SK-N-SH (cell line): Measurements from ENCODE around the gene DPP10. TPM values are rescaled to one million over a fixed set of nuclear protein-coding genes. Genes with fewer than 3 reads are reported as not detected.

Experiments used
- CTCF ChIA-PET: fragments of 300-600, 350-600 bp; formaldehyde crosslinking; extraction: SDS; loops from one replicate; lab custom pipeline; 2021; lab: Yijun Ruan, JAX
- POLR2A ChIA-PET: fragments of 350-600 bp; sonication (Branson Sonifier 250); formaldehyde crosslinking; extraction: SDS; loops from one replicate; lab custom pipeline; 2020; ENCODE audit warnings: antibody characterized with exemption, inconsistent platforms; lab: Yijun Ruan, JAX
- DNase-seq: peaks from one replicate; pipeline ENCODE4 v3.0.0; 2012
- H2AFZ ChIP-seq: fragments of 200-600 bp; sonication (generic); 2 replicates; pipeline ENCODE4 v1.8.1; 2016; ENCODE audit warnings: antibody characterized with exemption, mild to moderate bottlenecking, low read depth
- H3F3A ChIP-seq: fragments of 200-600 bp; sonication (generic); replicated peaks from 2 replicates; pipeline ENCODE3; 2016; ENCODE audit warnings: antibody characterized with exemption, mild to moderate bottlenecking; ENCODE audit not compliant: insufficient read depth
- H3K27ac ChIP-seq, 2 experiments: fragments of 200-500 bp in 1 of 2; fragments of 200-600 bp in 1 of 2; sonication (Bioruptor generic) in 1 of 2; sonication (generic), shearing (Covaris generic) in 1 of 2; 2 replicates each; pipeline versions ENCODE4 v1.5.1 to v1.6.1; 2014 to 2016; ENCODE audit warnings: low read depth in 2 of 2, inconsistent platforms in 1 of 2, low read length in 1 of 2, mild to moderate bottlenecking in 1 of 2, mixed read lengths in 1 of 2
- H3K27me3 ChIP-seq: fragments of 200-600 bp; sonication (generic), shearing (Covaris generic); 2 replicates; pipeline ENCODE4 v1.6.1; 2016; ENCODE audit warnings: mixed run types; ENCODE audit not compliant: insufficient read depth
- H3K36me3 ChIP-seq, 2 experiments: fragments of 200-500 bp in 1 of 2; fragments of 200-600 bp in 1 of 2; sonication (Bioruptor generic) in 1 of 2; sonication (generic) in 1 of 2; replicated peaks in 1 of 2; 2 replicates each; pipeline versions ENCODE3 to v1.5.1; 2014 to 2016; ENCODE audit warnings: low read length in 1 of 2, mild to moderate bottlenecking in 1 of 2; ENCODE audit not compliant: insufficient read depth in 2 of 2, control insufficient read depth in 1 of 2
- H3K4me1 ChIP-seq, 2 experiments: fragments of 200-500 bp in 1 of 2; fragments of 200-600 bp in 1 of 2; sonication (Bioruptor generic) in 1 of 2; sonication (generic), shearing (Covaris generic) in 1 of 2; 2 replicates each; pipeline versions ENCODE4 v1.5.1 to v1.6.1; 2014 to 2016; ENCODE audit warnings: low read depth in 1 of 2, low read length in 1 of 2, mixed run types in 1 of 2; ENCODE audit not compliant: insufficient read depth in 2 of 2, control insufficient read depth in 1 of 2
- H3K4me2 ChIP-seq: fragments of 200-600 bp; sonication (generic), shearing (Covaris generic); 2 replicates; pipeline ENCODE4 v1.6.1; 2017; ENCODE audit warnings: mixed run types
- H3K4me3 ChIP-seq, 2 experiments: fragments of 200-500 bp in 1 of 2; fragments of 200-600 bp in 1 of 2; sonication (Bioruptor generic) in 1 of 2; sonication (generic), shearing (Covaris generic) in 1 of 2; 2 replicates each; pipeline versions ENCODE4 v1.5.1 to v1.8.1; 2014 to 2016; ENCODE audit warnings: low read depth in 2 of 2, inconsistent platforms in 1 of 2, low read length in 1 of 2, mild to moderate bottlenecking in 1 of 2, mixed read lengths in 1 of 2, moderate library complexity in 1 of 2
- H3K79me2 ChIP-seq: fragments of 200-600 bp; sonication (generic); 2 replicates; pipeline ENCODE4 v1.8.1; 2017; ENCODE audit warnings: mild to moderate bottlenecking; ENCODE audit not compliant: insufficient read depth
- H3K9ac ChIP-seq: fragments of 200-600 bp; sonication (generic); 2 replicates; pipeline ENCODE4 v1.6.1; 2017; ENCODE audit warnings: mixed run types
- H3K9me2 ChIP-seq: fragments of 200-600 bp; sonication (generic); 2 replicates; pipeline ENCODE4 v1.6.1; 2017; ENCODE audit warnings: mixed run types
- H3K9me3 ChIP-seq: fragments of 200-600 bp; sonication (generic); 2 replicates; pipeline ENCODE4 v1.6.1; 2017; ENCODE audit warnings: mixed run types, mild to moderate bottlenecking, moderate library complexity
- H4K20me1 ChIP-seq: fragments of 200-600 bp; sonication (generic); 2 replicates; pipeline ENCODE4 v1.6.1; 2017; ENCODE audit warnings: mild to moderate bottlenecking, mixed run types; ENCODE audit not compliant: insufficient read depth
- CHD2 ChIP-seq: fragments of 150-350 bp; IDR thresholded peaks from 2 replicates; pipeline ENCODE4 v1.6.1; 2018; ENCODE audit warnings: low read length; ENCODE audit not compliant: partially characterized antibody
- EP300 ChIP-seq, 2 experiments: IDR thresholded peaks; 2 replicates each; pipeline versions ENCODE4 v1.4.0 to v1.6.1; 2012; ENCODE audit warnings: borderline replicate concordance in 1 of 2, low read depth in 1 of 2, low read length in 1 of 2
- EZH2phosphoT487 ChIP-seq: fragments of 200-600 bp; sonication (generic); IDR thresholded peaks from 2 replicates; pipeline ENCODE4 v1.6.1; 2017; ENCODE audit warnings: low read depth, mixed run types, mild to moderate bottlenecking, antibody characterized with exemption, moderate library complexity, borderline replicate concordance
- JUND ChIP-seq: IDR thresholded peaks from 2 replicates; pipeline ENCODE4 v1.4.0; 2012
- MAX ChIP-seq: IDR thresholded peaks from 2 replicates; pipeline ENCODE4 v1.4.0; 2012; ENCODE audit warnings: low read depth
- MEF2A ChIP-seq: IDR thresholded peaks from 2 replicates; pipeline ENCODE4 v1.4.0; 2012; ENCODE audit warnings: low read depth, borderline replicate concordance
- MXI1 ChIP-seq: IDR thresholded peaks from 2 replicates; pipeline ENCODE4 v1.6.1; 2012; ENCODE audit warnings: mild to moderate bottlenecking, low read depth, low read length, improper control_type of control experiment
- NFIC ChIP-seq: IDR thresholded peaks from 2 replicates; pipeline ENCODE4 v1.4.0; 2012; ENCODE audit warnings: borderline replicate concordance
- POLR2AphosphoS5 ChIP-seq: IDR thresholded peaks from 2 replicates; pipeline ENCODE4 v1.6.1; 2012; ENCODE audit warnings: low read depth, low read length
- RAD21 ChIP-seq: IDR thresholded peaks from 2 replicates; pipeline ENCODE4 v1.6.1; 2012; ENCODE audit warnings: mild to moderate bottlenecking, low read length
- SIN3A ChIP-seq: IDR thresholded peaks from 2 replicates; pipeline ENCODE4 v1.6.1; 2012; ENCODE audit warnings: low read depth, mild to moderate bottlenecking, low read length, moderate library complexity, borderline replicate concordance
- TAF1 ChIP-seq: IDR thresholded peaks from 2 replicates; pipeline ENCODE4 v1.6.1; 2012; ENCODE audit warnings: low read depth, mild to moderate bottlenecking, low read length, moderate library complexity, borderline replicate concordance
- YY1 ChIP-seq: IDR thresholded peaks from 2 replicates; pipeline ENCODE4 v1.4.0; 2012; ENCODE audit warnings: low read depth, mild to moderate bottlenecking
- WGBS: methylation state at CpG from one replicate; pipeline ENCODE4 v1.1.6; 2017; ENCODE audit warnings: low lambda C conversion rate; 5-methylcytosine and 5-hydroxymethylcytosine counted together
- polyA plus RNA-seq, 3 experiments: library from polyadenylated mRNA; depleted of rRNA; stranded (reverse); fragments of >200 nt; gene quantifications; 2 replicates each; pipeline ENCODE4 v1.2.3, GENCODE V29; 2012
- TF ChIP-seq, protein P1 (sequence below): IDR thresholded peaks from 2 replicates; pipeline ENCODE4 v1.4.0; 2012; ENCODE audit warnings: low read depth, borderline replicate concordance

Gene DPP10
- polyA plus RNA-seq, 1 of the 3 experiments (the other 2 are of a cell fraction), result not detected

DNA sequence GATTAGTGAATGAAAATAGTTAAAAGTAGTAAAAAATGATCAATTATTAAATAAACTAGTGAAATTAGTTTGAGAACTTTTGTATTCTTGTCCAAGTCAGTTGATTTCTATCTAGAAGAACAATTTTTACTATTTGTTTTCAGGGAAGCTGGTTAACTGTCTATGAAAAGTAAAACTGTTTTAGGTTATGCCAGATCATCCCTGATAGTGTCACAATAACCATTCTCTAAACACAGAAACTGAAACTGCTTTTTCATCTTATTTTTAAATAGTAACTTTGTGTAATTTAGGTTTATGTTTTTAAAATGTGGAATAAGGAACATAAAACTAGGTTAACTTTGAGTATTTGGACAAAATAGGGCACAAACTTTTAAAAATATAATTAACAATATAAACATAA is 1087.2 kb downstream of the DPP10 start:
- no peak overlapping the region for H3K27ac ChIP-seq
- no peaks in the 10 kb centered on the region for H4K20me1 ChIP-seq
- ChIA-PET POLR2A (no interaction called here), CTCF (no interaction called here)
- H3K9ac ChIP-seq, result no peak overlapping the region
- no peak overlapping the region for H2AFZ ChIP-seq
- no peaks in the 10 kb centered on the region for H3K36me3 ChIP-seq
- H3K27me3 ChIP-seq, result no peaks in the 10 kb centered on the region
- no peak for TF ChIP-seq SIN3A
- no peak for TF ChIP-seq RAD21
- no peak for TF ChIP-seq CHD2
- no peak for TF ChIP-seq MAX
- no peak for TF ChIP-seq POLR2AphosphoS5
- peaks cover 3% of the 10 kb centered on the region; the same call in 1 of the 2 replicates for H3K9me3 ChIP-seq
- no peak for DNase-seq
- no peaks in the 10 kb centered on the region for H3K4me1 ChIP-seq
- no peaks in the 10 kb centered on the region for H3K9me2 ChIP-seq
- H3K79me2 ChIP-seq, result no peaks in the 10 kb centered on the region
- no peaks in the 10 kb centered on the region for H3F3A ChIP-seq
- H3K4me3 ChIP-seq, result no peak overlapping the region
- no peak overlapping the region for H3K4me2 ChIP-seq

DNA sequence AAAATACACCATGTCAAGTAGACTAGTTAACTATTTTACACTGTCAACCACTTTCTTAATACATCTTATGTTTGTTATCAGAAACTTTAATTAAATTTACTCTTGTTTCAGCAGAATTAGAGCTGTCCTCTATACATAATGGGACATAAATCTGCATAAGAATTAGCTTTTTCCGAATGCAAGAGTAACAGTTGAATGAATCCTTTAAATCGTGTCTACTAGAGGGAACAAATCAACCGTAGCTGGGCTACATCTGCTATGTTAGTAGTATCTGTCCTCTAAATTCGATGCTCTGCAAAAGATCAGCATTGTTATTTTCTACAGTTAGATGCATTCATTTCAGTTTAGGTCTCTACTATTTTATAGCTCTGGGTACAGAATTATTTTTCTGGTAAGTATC is 1090.6 kb downstream of the DPP10 start:
- no peak overlapping the region for H3K9ac ChIP-seq
- CTCF ChIA-PET, result no interaction called here
- TF ChIP-seq MXI1 (no peak), NFIC (no peak)
- TF ChIP-seq, all 33 proteins: peak for 0
- H3K27ac ChIP-seq, result no peak overlapping the region
- H3K9me3 ChIP-seq, result no peaks in the 10 kb centered on the region
- no peaks in the 10 kb centered on the region for H4K20me1 ChIP-seq
- no peaks in the 10 kb centered on the region for H3F3A ChIP-seq
- POLR2A ChIA-PET, result no interaction called here
- H3K9me2 ChIP-seq, result no peaks in the 10 kb centered on the region
- no peaks in the 10 kb centered on the region for H3K4me1 ChIP-seq
- no peak overlapping the region for H3K4me3 ChIP-seq
- H3K36me3 ChIP-seq, result no peaks in the 10 kb centered on the region
- H3K4me2 ChIP-seq, result no peak overlapping the region
- H2AFZ ChIP-seq, result no peak overlapping the region
- H3K79me2 ChIP-seq, result no peaks in the 10 kb centered on the region
- 15% methylated on average over 4 of the region's 4 CpGs for WGBS
- DNase-seq, result no peak
- H3K27me3 ChIP-seq, result no peaks in the 10 kb centered on the region

DNA sequence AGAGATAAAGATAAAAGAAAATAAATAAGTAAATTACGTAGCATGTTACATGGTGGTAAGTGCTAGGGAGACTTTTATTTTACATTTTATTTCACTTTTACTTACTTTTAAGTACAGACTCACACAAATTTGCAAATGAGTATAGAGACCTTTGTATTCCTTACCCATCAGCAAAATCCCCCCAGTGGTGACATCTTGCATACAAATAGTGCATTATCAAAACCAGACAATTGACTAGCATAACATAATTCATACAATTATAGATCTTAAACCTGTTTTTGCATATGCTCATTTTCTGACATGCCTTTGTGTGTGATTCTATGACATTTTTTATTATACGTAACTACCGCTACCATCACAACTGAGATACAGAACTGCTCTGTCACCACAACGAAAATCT is 1099.4 kb downstream of the DPP10 start:
- Histone ChIP-seq H3K36me3 (no peaks in the 10 kb centered on the region), H3F3A (no peaks in the 10 kb centered on the region), H3K9me2 (no peaks in the 10 kb centered on the region), H3K9ac (no peak overlapping the region), H3K27me3 (no peaks in the 10 kb centered on the region), H2AFZ (no peak overlapping the region), H3K4me3 (no peak overlapping the region), H3K27ac (no peak overlapping the region), H4K20me1 (no peaks in the 10 kb centered on the region), H3K4me1 (no peaks in the 10 kb centered on the region), H3K79me2 (no peaks in the 10 kb centered on the region), H3K4me2 (no peak overlapping the region), H3K9me3 (no peaks in the 10 kb centered on the region)
- TF ChIP-seq JUND, result no peak
- TF ChIP-seq, protein P1, sequence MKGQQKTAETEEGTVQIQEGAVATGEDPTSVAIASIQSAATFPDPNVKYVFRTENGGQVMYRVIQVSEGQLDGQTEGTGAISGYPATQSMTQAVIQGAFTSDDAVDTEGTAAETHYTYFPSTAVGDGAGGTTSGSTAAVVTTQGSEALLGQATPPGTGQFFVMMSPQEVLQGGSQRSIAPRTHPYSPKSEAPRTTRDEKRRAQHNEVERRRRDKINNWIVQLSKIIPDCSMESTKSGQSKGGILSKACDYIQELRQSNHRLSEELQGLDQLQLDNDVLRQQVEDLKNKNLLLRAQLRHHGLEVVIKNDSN, result no peak
- TF ChIP-seq RAD21, result no peak
- no peak for TF ChIP-seq YY1
- no peak for TF ChIP-seq EZH2phosphoT487
- no peak for TF ChIP-seq TAF1
- TF ChIP-seq POLR2AphosphoS5, result no peak
- TF ChIP-seq MEF2A, result no peak
- TF ChIP-seq EP300 (IDR thresholded peaks at IDR 0.05; ENCODE audit: borderline replicate concordance in 1 of 2, low read depth in 1 of 2, low read length in 1 of 2), result no peak
- no peak for TF ChIP-seq CHD2
- WGBS, result 51% methylated on average over 4 of the region's 4 CpGs
- ChIA-PET CTCF (no interaction called here), POLR2A (no interaction called here)
- DNase-seq, result no peak
